HL-60 (cell line): ENCODE measurements around the gene TBC1D5.

Experiments
- GABPA ChIP-seq: IDR thresholded peaks from 2 replicates; pipeline ENCODE4 v1.6.1; 2012; ENCODE audit warnings: low read depth
- POLR2AphosphoS5 ChIP-seq: IDR thresholded peaks from 2 replicates; pipeline ENCODE4 v1.6.1; 2012; ENCODE audit warnings: low read depth
- SPI1 ChIP-seq: IDR thresholded peaks from 2 replicates; pipeline ENCODE4 v1.6.1; 2012; ENCODE audit warnings: low read depth, mild to moderate bottlenecking, borderline replicate concordance
- TF ChIP-seq, protein P1 (sequence below): IDR thresholded peaks from one replicate; pipeline ENCODE4 v1.5.1; 2011; ENCODE audit warnings: low read length, control low read depth, inconsistent platforms; ENCODE audit not compliant: insufficient read depth

DNA sequence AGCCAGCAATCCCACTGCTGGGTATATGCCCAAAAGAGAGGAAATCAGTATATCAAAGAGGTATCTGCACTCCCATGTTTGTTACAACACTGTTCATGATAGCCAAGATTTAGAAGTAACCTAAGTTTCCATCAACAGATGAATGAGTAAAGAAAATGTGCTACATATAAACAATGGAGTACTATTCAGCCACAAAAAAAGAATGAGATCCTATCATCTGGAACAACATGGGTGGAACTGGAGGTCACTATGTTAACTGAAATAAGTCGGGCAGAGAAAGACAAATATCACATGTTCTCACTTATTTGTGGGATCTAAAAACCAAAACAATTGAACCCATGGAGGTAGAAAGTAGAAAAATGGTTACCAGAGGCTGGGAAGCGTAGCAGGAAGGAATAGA lies 108.2 kb downstream of the TBC1D5 start:
- TF ChIP-seq, protein P1, sequence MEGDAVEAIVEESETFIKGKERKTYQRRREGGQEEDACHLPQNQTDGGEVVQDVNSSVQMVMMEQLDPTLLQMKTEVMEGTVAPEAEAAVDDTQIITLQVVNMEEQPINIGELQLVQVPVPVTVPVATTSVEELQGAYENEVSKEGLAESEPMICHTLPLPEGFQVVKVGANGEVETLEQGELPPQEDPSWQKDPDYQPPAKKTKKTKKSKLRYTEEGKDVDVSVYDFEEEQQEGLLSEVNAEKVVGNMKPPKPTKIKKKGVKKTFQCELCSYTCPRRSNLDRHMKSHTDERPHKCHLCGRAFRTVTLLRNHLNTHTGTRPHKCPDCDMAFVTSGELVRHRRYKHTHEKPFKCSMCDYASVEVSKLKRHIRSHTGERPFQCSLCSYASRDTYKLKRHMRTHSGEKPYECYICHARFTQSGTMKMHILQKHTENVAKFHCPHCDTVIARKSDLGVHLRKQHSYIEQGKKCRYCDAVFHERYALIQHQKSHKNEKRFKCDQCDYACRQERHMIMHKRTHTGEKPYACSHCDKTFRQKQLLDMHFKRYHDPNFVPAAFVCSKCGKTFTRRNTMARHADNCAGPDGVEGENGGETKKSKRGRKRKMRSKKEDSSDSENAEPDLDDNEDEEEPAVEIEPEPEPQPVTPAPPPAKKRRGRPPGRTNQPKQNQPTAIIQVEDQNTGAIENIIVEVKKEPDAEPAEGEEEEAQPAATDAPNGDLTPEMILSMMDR = no peak
- no peak for TF ChIP-seq SPI1
- TF ChIP-seq POLR2AphosphoS5 = no peak
- TF ChIP-seq GABPA = no peak
